Thyroid gland (tissue), 4 donors: ENCODE data around the gene MAP3K5.

ENCODE experiments used
- CTCF ChIP-seq, 6 experiments: fragments of 200-600 bp in 3 of 6; fragments of 450-650 bp in 3 of 6; sonication (generic) in 3 of 6; IDR thresholded peaks; one replicate each; pipeline ENCODE4 v1.5.1; 2016 to 2019; ENCODE audit warnings: antibody characterized with exemption in 6 of 6, mild to moderate bottlenecking in 2 of 6, inconsistent platforms in 1 of 6, moderate library complexity in 1 of 6
- POLR2A ChIP-seq, 2 donors: fragments of 450-650 bp; IDR thresholded peaks; one replicate each; pipeline ENCODE4 v1.6.1; 2017; ENCODE audit warnings: antibody characterized with exemption in 2 of 2, mild to moderate bottlenecking in 2 of 2, moderate library complexity in 1 of 2

- no peak for TF ChIP-seq CTCF (IDR thresholded peaks at IDR 0.05)
- no peak for TF ChIP-seq POLR2A (IDR thresholded peaks at IDR 0.05)
These were observed 260.2 kb downstream of the MAP3K5 start for GRCh38 chr6:136532030-136532429.
